ENCODE measurements around the gene FDPS.

- TF ChIP-seq EZH2phosphoT487 (IDR thresholded peaks at IDR 0.05; ENCODE audit: borderline replicate concordance, low read length) (no peak), CTCF (IDR thresholded peaks at IDR 0.05; ENCODE audit: low read depth, low read length, poor library complexity, severe bottlenecking) (no peak)
These were observed 35.1 kb upstream of the FDPS start, which contains the start of gene CLK2 for GRCh38 chr1:155273343-155274245.
